Central memory CD4-positive, alpha-beta T cell (primary cell): ENCODE results near the gene GOLGA6A.
"Not testable (repeated sequence)": the region's sequence is repeated elsewhere in the genome, so short reads cannot be mapped to it uniquely, and the experiment has no call there.

Source experiments
- DNase-seq: peaks from one replicate; pipeline ENCODE4 v3.0.0; 2022

Gene GOLGA6A

DNA sequence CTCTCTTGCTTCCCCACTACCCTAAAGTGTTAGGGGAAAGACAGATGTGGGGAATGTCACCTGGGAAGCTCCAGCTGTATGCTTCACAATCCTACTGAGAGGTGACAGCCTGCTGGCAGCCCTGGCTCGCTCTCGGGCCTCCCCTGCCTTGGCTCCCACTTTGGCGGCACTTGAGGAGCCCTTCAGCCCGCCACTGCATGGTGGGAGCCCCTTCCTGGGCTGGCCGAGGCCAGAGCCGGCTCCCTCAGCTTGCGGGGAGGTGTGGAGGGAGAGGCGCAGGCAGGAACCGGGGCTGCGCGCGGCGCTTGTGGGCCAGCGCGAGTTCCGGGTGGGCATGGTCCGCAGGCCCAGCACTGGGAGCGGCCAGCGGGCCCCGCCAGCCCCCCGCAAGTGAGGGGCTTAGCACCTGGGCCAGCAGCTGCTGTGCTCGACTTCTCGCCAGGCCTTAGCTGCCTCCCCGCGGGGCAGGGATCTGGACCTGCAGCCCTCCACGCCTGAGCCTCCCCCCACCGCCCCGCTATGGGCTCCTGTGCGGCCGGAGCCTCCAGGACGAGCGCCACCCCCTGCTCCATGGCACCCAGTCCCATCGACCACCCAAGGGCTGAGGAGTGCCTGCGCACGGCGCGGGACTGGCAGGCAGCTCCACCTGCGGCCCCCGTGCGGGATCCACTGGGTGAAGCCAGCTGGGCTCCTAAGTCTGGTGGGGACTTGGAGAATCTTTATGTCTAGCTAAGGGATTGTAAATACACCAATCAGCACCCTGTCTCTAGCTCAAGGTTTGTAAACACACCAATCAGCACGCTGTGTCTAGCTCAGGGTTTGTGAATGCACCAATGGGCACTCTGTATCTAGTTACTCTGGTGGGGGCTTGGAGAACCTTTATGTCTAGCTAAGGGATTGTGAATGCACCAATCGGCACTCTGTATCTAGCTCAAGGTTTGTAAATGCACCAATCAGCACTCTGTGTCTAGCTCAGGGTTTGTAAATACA is 29.8 kb downstream of the GOLGA6A start:
- not testable (repeated sequence) for DNase-seq

DNA sequence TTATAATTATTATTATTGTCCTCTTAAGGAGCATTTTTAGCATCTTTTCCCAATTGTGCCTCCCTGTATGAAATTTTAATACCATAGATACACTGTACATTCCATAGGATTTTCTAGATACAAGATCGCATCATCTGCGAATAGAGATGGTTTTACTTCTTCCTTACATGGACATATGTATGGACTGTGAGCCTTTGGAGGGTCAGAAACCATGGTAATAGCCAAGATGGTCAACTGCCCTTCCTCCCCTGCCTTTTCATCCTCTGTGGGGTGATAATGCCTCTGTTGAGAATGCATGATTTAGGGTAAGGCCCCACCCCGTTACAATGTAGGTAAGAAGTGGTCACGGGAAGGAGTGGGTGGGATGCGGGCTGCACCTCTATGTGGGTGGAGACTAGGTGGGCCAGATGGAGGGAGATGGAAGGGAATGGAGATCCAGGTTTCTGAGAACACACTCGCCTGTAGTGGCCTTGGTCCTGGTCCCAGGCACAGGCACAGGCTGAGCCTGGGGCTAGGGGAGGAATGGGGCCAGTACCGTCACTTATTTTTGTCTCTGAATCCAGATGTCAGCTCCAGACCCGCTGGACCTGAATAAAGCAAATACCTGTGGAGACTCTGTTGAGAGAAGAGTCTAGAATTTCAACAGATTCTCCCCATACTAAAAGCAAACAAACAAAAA is 31.7 kb downstream of the GOLGA6A start:
- DNase-seq: no peak

DNA sequence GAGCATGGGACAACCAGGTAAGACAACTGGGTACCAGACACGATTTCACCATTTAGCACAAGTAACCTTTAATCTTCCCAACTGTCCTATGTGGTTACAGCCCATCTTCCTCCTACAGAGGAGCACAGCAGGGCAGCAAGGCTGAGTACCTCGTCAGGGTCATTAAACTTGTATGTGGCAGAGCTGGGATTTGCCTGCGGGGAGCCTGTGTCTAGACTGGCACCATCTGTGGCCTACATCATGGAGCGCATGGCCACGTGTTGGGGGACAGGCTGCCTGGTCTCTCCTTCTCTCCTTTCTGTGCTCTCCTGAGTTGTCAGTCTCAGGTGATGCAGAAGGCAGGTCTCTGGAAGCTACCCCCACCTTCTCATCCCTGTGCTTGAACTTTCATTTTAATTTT is 32.2 kb downstream of the GOLGA6A start:
- DNase-seq: no peak

DNA sequence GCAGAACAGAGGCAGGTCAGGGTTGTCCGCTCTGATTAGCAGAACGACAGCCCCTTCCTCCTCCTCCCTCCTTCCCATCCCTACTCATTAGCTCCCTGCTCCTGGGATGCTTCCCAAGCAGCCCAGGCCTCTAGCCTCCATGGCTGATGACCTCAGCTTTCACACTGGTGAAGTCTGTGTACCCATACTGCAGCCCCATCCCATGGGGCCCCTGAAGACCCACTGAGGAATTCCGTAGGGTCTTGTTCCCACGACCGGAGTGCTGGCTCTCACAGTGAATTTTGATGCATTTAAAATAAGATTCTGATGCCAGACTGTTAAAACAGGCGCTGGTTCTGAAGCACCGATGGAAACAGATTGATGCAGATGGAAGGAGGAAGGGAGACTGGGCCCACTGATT is 36.1 kb downstream of the GOLGA6A start:
- DNase-seq: no peak

DNA sequence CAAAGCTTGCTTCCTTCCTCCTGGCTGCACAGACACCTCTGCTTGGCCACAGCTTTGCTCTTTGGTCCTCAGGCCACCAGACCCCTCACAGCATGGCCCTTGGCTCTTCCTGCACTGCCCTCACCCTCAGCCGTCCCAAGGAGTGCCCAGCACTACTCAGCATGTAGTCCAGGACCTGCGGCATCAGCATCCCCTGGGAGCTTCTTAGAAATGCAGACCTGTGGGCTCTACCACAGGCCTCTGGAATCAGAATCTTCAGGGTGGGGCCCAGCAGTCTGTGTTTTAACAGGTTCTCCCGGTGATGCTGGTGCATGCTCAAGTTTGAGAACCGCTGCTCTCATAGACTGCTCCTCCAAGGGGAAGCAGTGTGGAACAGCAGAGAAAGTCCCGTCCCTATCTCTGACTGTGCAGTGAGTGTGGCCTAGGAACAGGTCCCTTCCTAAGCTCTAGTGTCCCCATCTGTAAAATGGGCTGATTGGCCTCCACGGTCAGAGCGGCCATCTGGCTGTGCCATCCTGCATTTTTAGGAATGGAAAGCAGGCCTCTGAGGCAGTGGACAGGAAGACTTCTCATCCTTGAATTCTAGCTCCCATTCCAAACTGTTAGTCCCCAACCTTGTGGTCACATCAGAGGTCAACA is 36.6 kb downstream of the GOLGA6A start:
- DNase-seq: no peak

DNA sequence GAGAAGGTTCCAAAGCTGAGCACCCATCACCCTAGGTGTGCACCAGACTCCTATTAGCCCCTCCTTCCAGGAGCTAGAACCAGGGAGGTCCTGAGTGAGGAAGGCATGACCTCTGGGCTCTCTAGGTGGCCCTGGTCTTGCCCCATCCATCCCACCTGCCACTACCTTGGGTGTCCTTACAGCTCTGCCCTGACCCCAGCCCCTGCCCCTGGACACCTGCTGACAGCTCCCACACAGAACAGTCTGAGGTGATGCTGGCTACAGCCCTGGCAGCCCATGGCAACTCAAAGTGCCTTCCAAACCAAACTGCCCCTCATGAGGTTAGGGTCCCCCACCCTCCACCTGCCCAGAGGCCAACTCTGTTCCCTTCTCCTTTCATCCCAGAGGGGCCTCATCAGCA is 37.2 kb downstream of the GOLGA6A start:
- no peak for DNase-seq

DNA sequence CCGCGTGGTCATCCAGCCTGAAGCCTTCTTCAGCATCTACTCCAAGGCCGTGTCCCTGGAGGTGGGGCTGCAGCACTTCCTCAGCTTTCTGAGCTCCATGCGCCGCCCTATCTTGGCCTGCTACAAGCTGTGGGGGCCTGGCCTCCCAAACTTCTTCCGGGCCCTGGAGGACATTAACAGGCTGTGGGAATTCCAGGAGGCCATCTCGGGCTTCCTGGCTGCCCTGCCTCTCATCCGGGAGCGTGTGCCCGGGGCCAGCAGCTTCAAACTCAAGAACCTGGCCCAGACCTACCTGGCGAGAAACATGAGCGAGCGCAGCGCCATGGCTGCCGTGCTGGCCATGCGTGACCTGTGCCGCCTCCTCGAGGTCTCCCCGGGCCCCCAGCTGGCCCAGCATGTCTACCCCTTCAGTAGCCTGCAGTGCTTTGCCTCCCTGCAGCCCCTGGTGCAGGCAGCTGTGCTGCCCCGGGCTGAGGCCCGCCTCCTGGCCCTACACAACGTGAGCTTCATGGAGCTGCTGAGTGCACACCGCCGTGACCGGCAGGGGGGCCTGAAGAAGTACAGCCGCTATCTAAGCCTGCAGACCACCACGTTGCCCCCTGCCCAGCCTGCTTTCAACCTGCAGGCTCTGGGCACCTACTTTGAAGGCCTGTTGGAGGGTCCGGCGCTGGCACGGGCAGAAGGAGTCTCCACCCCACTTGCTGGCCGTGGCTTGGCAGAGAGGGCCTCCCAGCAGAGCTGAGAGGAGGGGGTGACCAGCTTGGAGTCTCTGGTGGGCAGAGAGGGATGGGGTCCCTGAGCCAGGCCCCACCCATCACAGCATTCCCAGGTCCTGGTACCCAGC is 37.9 kb downstream of the GOLGA6A start:
- no peak for DNase-seq

DNA sequence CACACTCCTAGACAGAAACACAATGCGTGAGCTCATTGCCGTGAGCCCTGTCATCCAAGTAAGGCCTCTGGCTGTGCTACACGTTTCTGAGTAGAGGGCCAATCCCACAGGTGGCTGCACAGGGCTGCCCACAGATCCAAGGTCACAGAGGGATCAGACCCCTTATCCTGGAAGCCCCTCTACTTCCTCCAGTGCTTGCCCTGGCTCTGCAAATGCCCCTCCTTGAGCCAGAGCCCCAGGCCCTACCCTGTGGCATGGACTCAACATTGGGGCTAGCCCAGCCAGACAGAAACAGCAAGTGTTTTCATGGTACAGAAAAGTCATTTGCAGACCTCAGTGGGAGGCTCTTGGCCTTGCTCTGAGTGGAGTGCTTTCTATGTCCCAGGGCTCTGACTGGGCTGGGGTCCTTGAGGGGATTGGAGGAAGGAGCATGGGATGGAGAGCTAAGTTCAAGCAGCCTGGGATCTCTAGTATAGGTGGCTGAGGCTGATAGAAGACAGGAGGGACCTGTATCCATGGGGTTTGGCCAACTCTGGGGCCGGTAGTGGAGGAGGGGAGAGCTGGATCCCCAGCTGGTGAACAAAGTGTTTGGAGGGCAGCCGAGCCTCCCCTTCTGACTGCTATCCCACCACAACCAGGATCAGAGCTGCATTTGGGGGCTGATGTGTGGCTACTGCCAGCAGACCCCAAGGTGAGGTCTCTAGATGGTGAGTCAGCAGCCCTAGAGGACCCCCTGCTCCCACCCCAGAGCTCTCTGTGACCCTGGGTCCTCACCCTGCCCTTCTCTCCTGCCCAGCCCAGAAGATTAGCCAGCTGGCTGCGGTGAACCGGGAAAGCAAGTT is 38.7 kb downstream of the GOLGA6A start:
- no peak for DNase-seq

DNA sequence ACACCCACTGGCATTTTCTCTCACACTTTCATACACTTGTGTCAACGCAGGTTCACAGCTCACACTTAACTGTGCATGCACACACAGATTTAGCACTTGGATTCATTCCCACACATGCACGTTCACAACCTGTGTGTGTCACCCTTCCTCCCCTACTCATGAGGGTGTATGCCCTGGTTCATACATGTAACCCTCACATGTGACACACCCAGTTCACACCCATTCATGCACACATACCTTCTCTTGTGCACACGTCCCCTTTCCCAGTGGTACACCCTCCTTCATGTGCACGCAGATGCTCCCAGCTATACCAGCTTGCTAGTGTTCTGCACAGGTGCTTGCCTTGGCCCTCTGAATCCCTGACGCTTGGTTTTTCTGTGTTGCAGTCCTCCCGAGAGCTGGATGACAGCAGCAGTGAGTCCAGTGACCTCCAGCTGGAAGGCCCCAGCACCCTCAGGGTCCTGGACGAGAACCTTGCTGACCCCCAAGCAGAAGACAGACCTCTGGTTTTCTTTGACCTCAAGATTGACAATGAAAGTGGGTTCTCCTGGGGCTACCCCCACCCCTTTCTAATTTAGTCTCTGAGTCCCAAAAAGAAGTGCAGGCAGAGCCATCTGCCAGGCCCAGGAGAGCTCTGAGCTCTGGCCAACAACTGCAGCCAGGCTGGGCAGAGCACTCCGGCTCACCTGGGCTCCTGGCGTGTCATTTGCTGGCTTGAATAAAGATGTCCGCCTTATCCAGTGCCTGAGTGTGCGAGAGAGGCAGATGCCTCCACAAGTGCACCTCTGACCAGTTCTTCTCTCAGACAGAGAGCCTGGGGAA is 39.5 kb downstream of the GOLGA6A start:
- no peak for DNase-seq

DNA sequence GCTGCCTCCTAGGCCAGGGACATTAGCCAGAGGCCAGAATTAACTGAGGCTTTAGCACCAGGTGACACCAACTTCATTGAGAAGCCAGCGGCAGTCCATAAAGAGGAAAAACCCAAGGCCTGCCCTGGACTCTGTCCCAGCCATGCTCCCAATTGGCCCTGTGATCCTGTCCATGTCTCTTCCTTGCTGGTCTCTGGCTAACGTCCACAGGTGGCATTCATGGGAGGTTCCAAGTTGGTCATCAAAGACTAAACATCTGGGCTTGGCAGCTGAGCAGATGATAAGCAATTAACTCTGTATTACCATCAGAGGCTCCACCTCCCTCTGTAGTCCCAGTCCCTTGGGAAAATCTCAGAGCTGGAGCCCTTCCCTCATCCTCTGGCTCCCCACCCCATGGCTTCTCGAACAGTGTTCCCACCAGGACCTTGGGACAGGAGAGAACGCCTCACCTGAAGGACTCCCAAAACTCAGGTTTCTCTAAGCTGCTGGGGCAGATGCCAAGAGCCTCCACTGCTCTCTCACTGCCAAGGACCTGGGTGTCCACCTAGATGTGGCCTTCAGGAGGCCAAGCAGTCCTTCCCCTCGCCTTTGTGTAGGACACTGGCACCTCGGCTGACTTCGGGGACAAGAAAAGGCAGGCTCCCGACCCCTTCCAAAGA is 40.4 kb downstream of the GOLGA6A start:
- DNase-seq: no peak

DNA sequence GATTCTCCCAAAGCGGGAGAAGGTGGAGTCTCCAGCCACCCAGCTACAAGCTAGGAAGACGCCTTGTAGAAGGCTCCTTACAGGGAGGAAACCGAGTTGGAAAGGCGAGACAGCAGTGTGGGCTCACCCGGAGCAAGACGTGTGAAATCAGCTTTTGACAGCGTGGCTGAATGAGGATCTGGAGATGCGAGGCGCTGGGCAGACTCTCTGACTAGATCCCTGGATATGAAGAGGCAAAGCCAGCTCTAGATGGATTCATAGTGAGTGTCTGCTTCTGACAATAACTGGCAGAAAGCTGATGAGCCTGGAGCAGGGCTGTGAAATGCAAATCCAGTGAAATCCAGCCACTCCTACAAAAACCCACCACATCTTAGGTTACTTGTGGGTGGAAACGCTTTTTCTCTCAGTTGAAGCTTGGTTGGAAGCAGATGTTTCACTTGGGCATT is 41.0 kb downstream of the GOLGA6A start:
- no peak for DNase-seq

DNA sequence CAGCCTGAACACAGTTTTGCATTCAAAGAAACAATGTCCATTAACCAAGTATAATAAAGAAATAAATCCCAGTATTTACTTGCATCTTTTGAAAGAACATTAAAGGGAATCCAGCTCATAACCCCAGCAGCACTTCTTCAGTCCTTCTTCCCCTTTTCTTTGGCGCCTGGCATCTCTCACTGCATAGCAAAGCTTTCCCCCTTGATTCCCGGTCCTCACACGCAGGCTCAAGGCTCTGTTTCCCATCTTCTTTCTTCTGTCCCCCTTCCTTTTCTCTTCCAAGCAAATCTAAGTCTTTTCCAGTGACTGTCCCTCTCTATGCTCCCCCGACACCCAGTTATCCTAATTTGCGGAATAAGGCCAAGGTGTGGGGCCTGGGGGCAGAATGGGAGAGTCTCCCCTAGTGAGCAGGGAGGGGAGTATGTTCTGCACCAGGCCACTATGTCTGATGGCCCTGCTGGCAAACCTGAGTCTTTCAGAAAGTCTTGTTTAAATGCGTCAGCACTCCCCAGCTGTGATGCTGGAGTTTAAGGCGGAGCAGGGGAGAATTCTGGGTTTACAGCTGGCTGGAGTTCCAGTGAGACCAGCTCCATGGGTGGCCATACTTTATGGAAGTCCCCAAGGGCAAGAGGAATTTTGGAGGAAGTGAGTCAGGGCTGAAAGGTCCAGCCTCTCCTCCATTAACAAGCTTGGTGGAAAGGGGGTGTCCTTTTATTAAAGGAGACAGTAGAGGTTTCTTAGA is 42.1 kb downstream of the GOLGA6A start:
- no peak for DNase-seq

DNA sequence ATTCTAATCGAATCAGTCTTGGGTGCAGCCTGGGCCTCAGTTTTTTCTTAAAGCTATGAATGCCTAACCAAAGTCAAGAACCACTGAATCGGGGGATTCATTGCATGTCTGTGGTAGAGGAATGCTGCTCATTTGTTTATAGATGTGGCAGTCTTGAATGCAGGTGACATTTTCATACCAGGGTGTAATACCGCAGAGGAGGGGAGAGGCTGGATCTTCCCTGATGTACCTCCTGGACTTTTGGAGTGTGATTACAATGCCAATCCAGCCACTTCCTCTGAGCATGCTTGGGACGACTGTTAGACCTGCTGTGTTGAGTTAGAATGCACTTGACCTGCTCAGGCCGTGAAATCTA is 42.7 kb downstream of the GOLGA6A start:
- no peak for DNase-seq

DNA sequence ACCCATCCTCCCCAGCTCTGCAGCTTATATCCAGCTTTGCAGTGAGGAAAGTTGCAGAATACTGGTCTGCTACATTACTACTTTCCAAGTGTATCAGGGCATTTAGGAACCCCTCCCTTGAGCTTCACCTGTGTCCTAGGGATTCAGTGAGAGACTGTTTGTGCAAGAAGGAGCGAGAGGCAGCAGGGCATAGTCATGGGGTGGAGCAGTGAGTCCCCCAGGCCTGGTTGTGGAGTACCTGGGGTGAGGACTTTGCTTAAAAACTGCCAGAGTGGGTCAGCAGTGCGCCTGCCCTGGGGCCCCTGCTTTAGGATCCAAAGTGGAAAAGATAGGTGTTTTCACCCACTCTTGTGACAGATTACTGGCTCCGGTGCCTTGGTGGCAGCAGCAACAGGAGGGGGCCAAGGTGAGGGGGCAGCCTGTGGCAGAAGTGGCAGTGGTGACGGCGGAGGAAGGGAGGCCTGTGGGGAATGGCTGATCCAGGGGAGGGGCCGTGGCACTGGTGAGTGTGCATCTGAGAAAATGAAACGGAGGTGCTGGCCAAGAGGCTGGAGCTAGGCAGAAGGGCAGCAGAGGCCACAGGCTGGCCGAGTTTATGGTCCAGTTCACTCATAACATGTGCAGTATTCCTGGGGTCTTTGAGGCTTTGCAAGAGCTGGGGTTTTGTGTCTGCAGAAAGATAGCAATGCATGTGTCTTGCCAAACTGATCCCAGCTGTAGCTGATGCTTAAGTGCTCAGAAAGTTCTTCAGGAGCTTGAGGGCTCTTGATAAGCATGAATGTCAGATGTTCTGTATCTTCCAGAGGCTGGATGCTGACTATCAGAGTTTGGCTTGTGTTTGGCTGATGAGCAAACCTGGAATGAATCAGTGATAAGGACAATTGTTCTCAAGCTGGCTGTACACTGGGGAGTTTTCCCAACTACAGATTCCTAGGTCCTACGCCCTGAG is 43.4 kb downstream of the GOLGA6A start:
- no peak for DNase-seq

DNA sequence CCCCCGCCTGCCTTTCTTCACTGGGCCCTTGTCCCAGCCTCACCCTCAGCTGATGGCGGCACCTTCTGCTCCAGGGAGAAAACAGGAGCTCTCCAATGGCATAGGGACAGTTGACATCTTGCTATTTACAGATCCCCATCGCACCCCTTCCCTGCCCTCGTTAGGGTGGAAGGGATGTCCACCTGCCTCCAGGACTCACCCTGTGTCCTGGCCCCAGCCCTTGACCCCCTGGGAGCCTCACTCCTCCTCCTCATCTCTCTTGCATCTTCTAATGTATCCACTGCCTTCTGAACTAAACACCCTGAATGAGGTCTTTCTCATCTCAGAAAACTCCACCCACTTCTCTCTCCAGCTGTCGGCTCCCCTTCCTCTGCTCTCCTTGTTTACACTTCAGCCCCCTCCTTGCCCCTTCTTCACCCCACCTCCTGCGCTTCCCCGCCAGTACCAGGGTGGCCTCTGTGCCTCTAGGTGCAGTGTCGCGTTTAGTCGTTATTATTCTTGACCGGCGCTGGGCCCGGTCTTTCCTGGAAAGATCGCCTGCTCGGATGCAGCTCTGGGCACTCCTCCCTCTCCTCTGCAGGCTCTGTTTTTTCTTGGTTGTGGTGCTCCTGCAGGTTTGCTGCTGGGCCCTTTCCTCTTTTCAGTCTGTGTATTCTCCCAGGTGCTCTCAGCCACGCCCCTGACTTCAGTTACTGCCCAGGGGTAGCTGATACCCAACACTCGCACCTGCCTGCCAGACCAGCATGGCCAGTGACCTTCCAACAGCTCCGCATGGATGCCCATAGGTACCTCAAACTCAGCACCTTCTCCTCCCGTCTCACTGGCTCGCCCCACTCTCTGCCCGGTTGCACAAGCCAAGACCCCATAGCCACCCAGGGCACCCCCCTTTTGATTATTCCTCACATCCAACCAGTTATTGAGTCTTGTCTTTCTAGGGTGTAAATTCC is 44.9 kb downstream of the GOLGA6A start:
- no peak for DNase-seq

DNA sequence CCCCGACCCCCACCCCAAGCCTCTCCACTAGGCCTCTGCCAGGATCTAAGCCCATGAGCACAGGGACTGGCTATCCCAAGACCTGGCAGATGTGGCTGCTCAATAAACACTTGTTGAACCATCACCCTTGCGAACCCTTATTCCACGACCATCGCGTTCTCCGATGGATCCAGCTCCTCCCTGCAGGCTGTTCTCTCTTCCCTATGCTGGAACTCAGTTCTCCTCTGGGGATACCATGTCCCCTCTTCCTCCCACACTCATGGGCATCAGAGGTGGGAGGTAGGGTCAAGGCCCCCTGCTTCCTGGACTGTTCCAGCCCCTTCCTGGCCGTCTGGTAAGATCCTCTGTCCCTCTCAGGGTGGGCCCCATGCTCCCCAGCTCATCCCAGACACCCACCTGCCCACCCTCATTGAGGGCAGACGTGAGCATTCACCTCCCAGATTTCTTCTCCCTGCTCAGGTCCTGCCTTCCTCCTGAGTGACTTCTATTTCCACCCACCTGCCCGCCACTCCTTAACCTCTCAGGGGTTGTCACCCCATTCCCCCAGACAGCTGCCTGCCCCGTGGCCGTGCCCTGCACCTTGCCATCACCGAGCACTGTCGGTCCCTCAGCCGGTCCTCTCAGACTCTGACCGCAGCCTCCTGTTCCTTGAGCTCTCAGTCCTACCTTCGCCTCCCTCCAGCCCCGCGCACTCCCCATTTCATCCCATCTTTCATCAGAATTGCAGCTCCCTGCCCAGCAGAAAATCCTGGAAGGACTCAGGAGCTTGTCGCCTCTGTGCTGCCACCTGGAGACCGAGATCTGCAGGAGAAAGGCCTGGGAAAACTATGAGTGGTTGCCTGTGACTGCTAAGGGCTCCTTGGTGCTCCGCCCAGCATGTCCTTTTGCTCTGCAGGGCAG is 45.8 kb downstream of the GOLGA6A start:
- no peak for DNase-seq
